Activated T-helper 17 cell treated with anti-CD3 and anti-CD28 coated beads, Interleukin-2, amount 50 U/mL, for 72 hours (primary cell): ENCODE results near the gene AGL. TPM values are rescaled to one million over a fixed set of nuclear protein-coding genes. Genes with fewer than 3 reads are reported as not detected.
"Not testable (repeated sequence)": the region's sequence is repeated elsewhere in the genome, so short reads cannot be mapped to it uniquely, and the experiment has no call there.

ENCODE experiments used
- ATAC-seq: fragments of 150-1000 bp; cut with Tn5 transposase; replicated peaks from 2 replicates; pipeline ENCODE4 v1.10.0; 2021; ENCODE audit warnings: mild to moderate bottlenecking, moderate library complexity
- H3K27ac Mint-ChIP-seq: one replicate; pipeline ENCODE4 v1.8.0; 2022; ENCODE audit warnings: mixed read lengths
- H3K27me3 Mint-ChIP-seq: one replicate; pipeline ENCODE4 v1.8.0; 2022; ENCODE audit warnings: mixed read lengths
- H3K36me3 Mint-ChIP-seq: one replicate; pipeline ENCODE4 v1.8.0; 2022; ENCODE audit warnings: low read depth, mild to moderate bottlenecking, mixed read lengths
- H3K4me1 Mint-ChIP-seq: one replicate; pipeline ENCODE4 v1.8.0; 2022; ENCODE audit warnings: mixed read lengths
- H3K4me3 Mint-ChIP-seq: one replicate; pipeline ENCODE4 v1.8.0; 2022; ENCODE audit warnings: mild to moderate bottlenecking, mixed read lengths
- H3K9me3 Mint-ChIP-seq: one replicate; pipeline ENCODE4 v1.8.0; 2022; ENCODE audit warnings: mixed read lengths
- total RNA-seq, 2 donors: library from RNA; stranded (reverse); gene quantifications; one replicate each; pipeline ENCODE4 v1.2.3, GENCODE V29; 2022

Gene AGL
- total RNA-seq, 2 donors from 2014 or later, result 21.4 to 23.2 TPM

GRCh38 chr1:99836171-99837103 is 13.7 kb upstream of the AGL start:
- H3K4me3 Mint-ChIP-seq, H3K4me1 Mint-ChIP-seq, H3K36me3 Mint-ChIP-seq, H3K27ac Mint-ChIP-seq, ATAC-seq, H3K9me3 Mint-ChIP-seq, H3K27me3 Mint-ChIP-seq: not testable (repeated sequence)

GRCh38 chr1:99840353-99840752 is 9.8 kb upstream of the AGL start:
- not testable (repeated sequence) for H3K27me3 Mint-ChIP-seq, H3K4me3 Mint-ChIP-seq, ATAC-seq, H3K9me3 Mint-ChIP-seq, H3K4me1 Mint-ChIP-seq, H3K36me3 Mint-ChIP-seq, H3K27ac Mint-ChIP-seq

GRCh38 chr1:99843760-99844159 is 6.4 kb upstream of the AGL start:
- no peak overlapping the region for H3K27ac Mint-ChIP-seq
- no peaks in the 10 kb centered on the region for H3K36me3 Mint-ChIP-seq
- H3K4me3 Mint-ChIP-seq, result no peak overlapping the region
- H3K9me3 Mint-ChIP-seq, result peaks cover 4% of the 10 kb centered on the region
- H3K4me1 Mint-ChIP-seq, result peaks cover 5% of the 10 kb centered on the region
- H3K27me3 Mint-ChIP-seq, result no peaks in the 10 kb centered on the region
- no peak for ATAC-seq

GRCh38 chr1:99845201-99845600 is 5.0 kb upstream of the AGL start:
- not testable (repeated sequence) for ATAC-seq, H3K36me3 Mint-ChIP-seq, H3K4me3 Mint-ChIP-seq, H3K4me1 Mint-ChIP-seq, H3K9me3 Mint-ChIP-seq, H3K27ac Mint-ChIP-seq, H3K27me3 Mint-ChIP-seq

- Mint-ChIP-seq H3K4me3 (peak overlapping the region; percentile 93), H3K27me3 (no peaks in the 10 kb centered on the region), H3K9me3 (no peaks in the 10 kb centered on the region), H3K4me1 (peaks cover 17% of the 10 kb centered on the region), H3K27ac (peak overlapping the region; percentile 94), H3K36me3 (peaks cover 30% of the 10 kb centered on the region)
- no peak for ATAC-seq
Measured at GRCh38 chr1:99849413-99849743, 783 bp upstream of the AGL start.

- ATAC-seq, result peak; percentile 8
- H3K27ac Mint-ChIP-seq, result peak overlapping the region; percentile 94
- no peaks in the 10 kb centered on the region for H3K27me3 Mint-ChIP-seq
- no peaks in the 10 kb centered on the region for H3K9me3 Mint-ChIP-seq
- H3K36me3 Mint-ChIP-seq, result peaks cover 42% of the 10 kb centered on the region
- peaks cover 17% of the 10 kb centered on the region for H3K4me1 Mint-ChIP-seq
- H3K4me3 Mint-ChIP-seq, result peak overlapping the region; percentile 93
Measured at GRCh38 chr1:99850459-99851291, 514 bp downstream of the AGL start.

GRCh38 chr1:99851850-99852454 is 1.8 kb downstream of the AGL start:
- Mint-ChIP-seq H3K27me3 (no peaks in the 10 kb centered on the region), H3K4me1 (peaks cover 17% of the 10 kb centered on the region), H3K4me3 (peak overlapping the region; percentile 93), H3K27ac (no peak overlapping the region), H3K9me3 (no peaks in the 10 kb centered on the region), H3K36me3 (peaks cover 47% of the 10 kb centered on the region)
- ATAC-seq, result no peak

GRCh38 chr1:99852648-99853047 is 2.5 kb downstream of the AGL start:
- H3K4me1 Mint-ChIP-seq, result peaks cover 17% of the 10 kb centered on the region
- H3K27me3 Mint-ChIP-seq, result no peaks in the 10 kb centered on the region
- no peak for ATAC-seq
- H3K9me3 Mint-ChIP-seq, result no peaks in the 10 kb centered on the region
- H3K4me3 Mint-ChIP-seq, result no peak overlapping the region
- H3K27ac Mint-ChIP-seq, result no peak overlapping the region
- H3K36me3 Mint-ChIP-seq, result peaks cover 47% of the 10 kb centered on the region

- peaks cover 46% of the 10 kb centered on the region for H3K36me3 Mint-ChIP-seq
- no peaks in the 10 kb centered on the region for H3K27me3 Mint-ChIP-seq
- H3K4me3 Mint-ChIP-seq, result no peak overlapping the region
- H3K27ac Mint-ChIP-seq, result no peak overlapping the region
- no peak for ATAC-seq
- H3K9me3 Mint-ChIP-seq, result no peaks in the 10 kb centered on the region
- peaks cover 12% of the 10 kb centered on the region for H3K4me1 Mint-ChIP-seq
Measured at GRCh38 chr1:99855914-99856450, 5.8 kb downstream of the AGL start.

- not testable (repeated sequence) for H3K9me3 Mint-ChIP-seq, H3K4me1 Mint-ChIP-seq, H3K27me3 Mint-ChIP-seq, H3K4me3 Mint-ChIP-seq, H3K27ac Mint-ChIP-seq, ATAC-seq
- H3K36me3 Mint-ChIP-seq, result peaks cover 51% of the 10 kb centered on the region
Measured at GRCh38 chr1:99857041-99857440, 6.9 kb downstream of the AGL start.

- H3K4me3 Mint-ChIP-seq, result no peak overlapping the region
- no peaks in the 10 kb centered on the region for H3K4me1 Mint-ChIP-seq
- H3K27me3 Mint-ChIP-seq, result no peaks in the 10 kb centered on the region
- no peaks in the 10 kb centered on the region for H3K9me3 Mint-ChIP-seq
- H3K36me3 Mint-ChIP-seq, result peaks cover 53% of the 10 kb centered on the region
- no peak overlapping the region for H3K27ac Mint-ChIP-seq
- ATAC-seq, result no peak
Measured at GRCh38 chr1:99858286-99858685, 8.1 kb downstream of the AGL start.

GRCh38 chr1:99858881-99859280 is 8.7 kb downstream of the AGL start:
- peaks cover 54% of the 10 kb centered on the region for H3K36me3 Mint-ChIP-seq
- no peak overlapping the region for H3K4me3 Mint-ChIP-seq
- ATAC-seq, result no peak
- no peaks in the 10 kb centered on the region for H3K27me3 Mint-ChIP-seq
- no peaks in the 10 kb centered on the region for H3K4me1 Mint-ChIP-seq
- H3K9me3 Mint-ChIP-seq, result no peaks in the 10 kb centered on the region
- no peak overlapping the region for H3K27ac Mint-ChIP-seq

GRCh38 chr1:99860703-99861102 is 10.5 kb downstream of the AGL start:
- no peak for ATAC-seq
- H3K4me3 Mint-ChIP-seq, result no peak overlapping the region
- no peaks in the 10 kb centered on the region for H3K27me3 Mint-ChIP-seq
- H3K27ac Mint-ChIP-seq, result no peak overlapping the region
- no peaks in the 10 kb centered on the region for H3K4me1 Mint-ChIP-seq
- no peaks in the 10 kb centered on the region for H3K9me3 Mint-ChIP-seq
- peaks cover 48% of the 10 kb centered on the region for H3K36me3 Mint-ChIP-seq

GRCh38 chr1:99867682-99868081 is 17.5 kb downstream of the AGL start:
- Mint-ChIP-seq H3K4me1 (no peaks in the 10 kb centered on the region), H3K27me3 (no peaks in the 10 kb centered on the region), H3K36me3 (peaks cover 33% of the 10 kb centered on the region), H3K27ac (no peak overlapping the region), H3K9me3 (no peaks in the 10 kb centered on the region), H3K4me3 (no peak overlapping the region)
- ATAC-seq, result no peak
